Suprapubic skin (tissue), 4 donors: ENCODE data around the gene DCAF7. TPM values are rescaled to one million over a fixed set of nuclear protein-coding genes. Genes with fewer than 3 reads are reported as not detected.

ENCODE experiments used
- DNase-seq, 2 donors: peaks; one replicate each; pipeline ENCODE4 v3.0.0-alpha.2; 2019; ENCODE audit warnings: low spot score in 2 of 2
- H3K27ac ChIP-seq: fragments of 200-600 bp; sonication (generic); one replicate; pipeline ENCODE4 v1.5.1; 2019
- H3K27me3 ChIP-seq: fragments of 200-600 bp; sonication (generic); one replicate; pipeline ENCODE4 v1.5.1; 2019
- H3K36me3 ChIP-seq: fragments of 200-600 bp; sonication (generic); one replicate; pipeline ENCODE4 v1.5.1; 2019
- H3K4me1 ChIP-seq: fragments of 200-600 bp; sonication (generic); one replicate; pipeline ENCODE4 v1.5.1; 2019
- H3K4me3 ChIP-seq: fragments of 200-600 bp; sonication (generic); one replicate; pipeline ENCODE4 v1.5.1; 2019; ENCODE audit warnings: mild to moderate bottlenecking
- H3K9me3 ChIP-seq: fragments of 200-600 bp; sonication (generic); one replicate; pipeline ENCODE4 v1.5.1; 2019
- EP300 ChIP-seq: sonication (generic); formaldehyde crosslinking; IDR thresholded peaks from one replicate; pipeline ENCODE4 v1.6.1; 2017; ENCODE audit warnings: antibody characterized with exemption
- POLR2A ChIP-seq, 2 donors: fragments of 450-650 bp; IDR thresholded peaks; one replicate each; pipeline ENCODE4 v1.6.1; 2017; ENCODE audit warnings: antibody characterized with exemption in 2 of 2, mild to moderate bottlenecking in 2 of 2, moderate library complexity in 2 of 2
- POLR2AphosphoS5 ChIP-seq, 3 donors: sonication (generic); formaldehyde crosslinking; IDR thresholded peaks; one replicate each; pipeline ENCODE4 v1.6.1; 2017; ENCODE audit warnings: antibody characterized with exemption in 3 of 3
- WGBS: methylation state at CpG from one replicate; pipeline ENCODE4 v1.1.5; 2018; 5-methylcytosine and 5-hydroxymethylcytosine counted together
- total RNA-seq, 4 donors: library from RNA; depleted of rRNA; stranded (reverse); fragments of >200 nt; gene quantifications; one replicate each; pipeline ENCODE4 v1.1.0, GENCODE V29; 2016
- TF ChIP-seq, protein P1 (sequence below), 2 donors: fragments of 200-600 bp in 1 of 2; fragments of 450-650 bp in 1 of 2; sonication (generic) in 1 of 2; IDR thresholded peaks; one replicate each; pipeline ENCODE4 v1.5.1; 2016 to 2019; ENCODE audit warnings: antibody characterized with exemption in 2 of 2, mild to moderate bottlenecking in 1 of 2, moderate library complexity in 1 of 2

The DCAF7 gene
- total RNA-seq, 4 donors from 2014 or later: 22.4 to 30.9 (median 27.4) TPM

DNA sequence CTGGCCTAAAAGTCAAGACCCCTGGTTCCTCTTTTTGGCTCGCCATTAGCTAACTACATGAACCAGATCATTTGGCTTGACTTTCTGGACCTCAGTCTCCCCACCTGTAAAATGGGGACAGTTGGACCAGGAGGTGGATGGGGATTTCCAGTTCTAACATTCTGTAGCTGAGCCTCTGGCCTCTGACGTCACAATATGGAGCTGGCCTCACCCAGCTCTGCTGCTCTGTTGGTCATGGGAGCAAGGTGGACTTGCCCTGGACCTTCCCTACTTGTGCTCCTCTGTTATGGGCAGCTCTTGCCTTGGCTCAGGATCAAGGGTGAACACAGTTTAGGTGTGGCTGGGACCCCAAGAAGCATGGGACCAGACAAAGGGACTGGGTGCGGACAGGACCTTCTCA is 43.6 kb upstream of the DCAF7 start:
- Histone ChIP-seq H3K9me3 (no peaks in the 10 kb centered on the region), H3K4me3 (no peak overlapping the region), H3K27me3 (peaks cover 24% of the 10 kb centered on the region), H3K4me1 (no peaks in the 10 kb centered on the region), H3K27ac (no peak overlapping the region), H3K36me3 (no peaks in the 10 kb centered on the region)
- DNase-seq: no peak
- WGBS: 92% methylated on average over 2 of the region's 3 CpGs
- TF ChIP-seq POLR2AphosphoS5 (IDR thresholded peaks at IDR 0.05): no peak
- no peak for TF ChIP-seq EP300
- TF ChIP-seq POLR2A (IDR thresholded peaks at IDR 0.05): no peak
- TF ChIP-seq, protein P1, sequence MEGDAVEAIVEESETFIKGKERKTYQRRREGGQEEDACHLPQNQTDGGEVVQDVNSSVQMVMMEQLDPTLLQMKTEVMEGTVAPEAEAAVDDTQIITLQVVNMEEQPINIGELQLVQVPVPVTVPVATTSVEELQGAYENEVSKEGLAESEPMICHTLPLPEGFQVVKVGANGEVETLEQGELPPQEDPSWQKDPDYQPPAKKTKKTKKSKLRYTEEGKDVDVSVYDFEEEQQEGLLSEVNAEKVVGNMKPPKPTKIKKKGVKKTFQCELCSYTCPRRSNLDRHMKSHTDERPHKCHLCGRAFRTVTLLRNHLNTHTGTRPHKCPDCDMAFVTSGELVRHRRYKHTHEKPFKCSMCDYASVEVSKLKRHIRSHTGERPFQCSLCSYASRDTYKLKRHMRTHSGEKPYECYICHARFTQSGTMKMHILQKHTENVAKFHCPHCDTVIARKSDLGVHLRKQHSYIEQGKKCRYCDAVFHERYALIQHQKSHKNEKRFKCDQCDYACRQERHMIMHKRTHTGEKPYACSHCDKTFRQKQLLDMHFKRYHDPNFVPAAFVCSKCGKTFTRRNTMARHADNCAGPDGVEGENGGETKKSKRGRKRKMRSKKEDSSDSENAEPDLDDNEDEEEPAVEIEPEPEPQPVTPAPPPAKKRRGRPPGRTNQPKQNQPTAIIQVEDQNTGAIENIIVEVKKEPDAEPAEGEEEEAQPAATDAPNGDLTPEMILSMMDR (IDR thresholded peaks at IDR 0.05): no peak

DNA sequence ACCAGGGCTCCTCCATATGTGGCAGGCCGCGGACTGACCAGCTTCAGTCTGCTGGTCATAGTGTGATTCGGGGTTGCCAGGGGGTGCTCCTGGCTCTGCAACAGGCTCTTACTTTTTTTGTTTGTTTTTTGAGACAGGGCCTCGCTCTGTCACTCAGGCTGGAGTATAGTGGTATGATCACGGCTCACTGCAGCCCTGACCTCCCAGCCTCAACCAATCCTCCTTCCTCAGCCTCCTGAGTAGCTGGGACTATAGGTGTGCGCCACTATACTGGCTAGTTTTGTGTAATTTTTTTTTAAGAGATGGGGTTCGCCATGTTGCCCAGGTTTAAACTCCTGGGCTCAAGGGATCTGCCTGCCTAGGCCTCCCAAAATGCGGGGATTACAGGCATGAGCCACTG is 38.9 kb upstream of the DCAF7 start:
- peaks cover 14% of the 10 kb centered on the region for H3K27me3 ChIP-seq
- H3K4me1 ChIP-seq: no peaks in the 10 kb centered on the region
- no peak overlapping the region for H3K27ac ChIP-seq
- TF ChIP-seq, protein P1 (IDR thresholded peaks at IDR 0.05): no peak
- TF ChIP-seq POLR2A (IDR thresholded peaks at IDR 0.05) (no peak), POLR2AphosphoS5 (IDR thresholded peaks at IDR 0.05) (no peak), EP300 (no peak)
- no peaks in the 10 kb centered on the region for H3K36me3 ChIP-seq
- H3K9me3 ChIP-seq: no peaks in the 10 kb centered on the region
- WGBS: 90% methylated on average over 7 of the region's 8 CpGs
- DNase-seq: no peak
- H3K4me3 ChIP-seq: no peak overlapping the region

DNA sequence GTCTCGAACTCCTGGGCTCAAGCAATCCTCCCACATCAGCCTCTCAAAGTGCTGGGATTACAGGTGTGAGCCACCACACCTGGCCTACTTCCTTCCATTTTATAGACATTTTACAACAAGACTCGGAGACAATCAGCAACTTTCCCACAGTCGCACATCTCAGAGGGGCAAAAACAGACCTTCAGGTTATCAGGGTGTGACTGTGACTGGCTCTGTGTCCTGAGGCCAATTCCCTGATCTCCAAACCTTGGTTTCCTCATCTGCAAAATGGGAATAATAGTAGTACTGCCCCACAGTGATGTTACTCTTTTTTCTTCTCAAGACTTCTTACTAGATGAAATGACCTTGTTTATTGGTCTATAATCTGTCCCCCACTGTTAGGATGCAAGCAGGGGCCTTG is 37.9 kb upstream of the DCAF7 start:
- H3K36me3 ChIP-seq: no peaks in the 10 kb centered on the region
- TF ChIP-seq POLR2AphosphoS5 (IDR thresholded peaks at IDR 0.05) (no peak), POLR2A (IDR thresholded peaks at IDR 0.05) (no peak), EP300 (no peak)
- TF ChIP-seq, protein P1 (IDR thresholded peaks at IDR 0.05): no peak
- 89% methylated on average over 3 of the region's 3 CpGs for WGBS
- no peak overlapping the region for H3K4me3 ChIP-seq
- DNase-seq: no peak
- H3K27ac ChIP-seq: no peak overlapping the region
- H3K4me1 ChIP-seq: no peaks in the 10 kb centered on the region
- no peaks in the 10 kb centered on the region for H3K9me3 ChIP-seq
- peaks cover 10% of the 10 kb centered on the region for H3K27me3 ChIP-seq

DNA sequence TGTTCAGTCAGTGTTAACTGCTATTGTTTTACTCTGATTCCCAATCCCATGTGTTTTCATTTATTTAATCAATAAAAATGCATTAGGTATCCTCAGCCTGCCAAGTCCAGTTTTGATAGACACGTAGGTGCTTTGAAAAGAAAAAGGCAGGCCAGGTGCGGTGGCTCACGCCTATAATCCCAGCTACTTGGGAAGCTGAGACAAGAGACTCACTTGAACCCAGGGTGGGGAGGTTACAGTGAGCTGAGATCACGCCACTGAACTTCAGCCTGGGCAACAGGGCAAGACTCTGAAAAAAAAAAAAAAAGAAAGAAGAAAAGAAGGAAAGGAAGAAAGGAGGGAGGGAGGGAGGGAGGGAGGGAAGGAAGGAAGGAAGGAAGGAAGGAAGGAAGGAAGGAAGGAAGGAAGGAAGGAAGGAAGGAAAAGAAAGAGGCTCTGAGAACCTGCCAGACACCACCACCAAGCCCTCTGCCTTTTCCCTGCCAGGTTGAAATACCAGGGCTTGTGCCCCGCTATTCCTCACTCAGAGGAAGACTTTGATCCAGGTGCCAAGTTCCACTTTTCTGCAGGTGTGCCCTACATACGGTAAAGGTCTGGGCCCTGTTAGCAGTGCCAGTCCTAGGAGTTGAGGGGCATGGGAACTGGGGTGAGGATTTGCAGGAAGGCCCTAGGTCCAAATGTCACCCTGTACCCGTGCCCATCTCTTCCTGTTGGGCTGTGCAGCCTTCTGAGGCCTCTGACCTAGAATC is 37.2 kb upstream of the DCAF7 start:
- Histone ChIP-seq H3K9me3 (no peaks in the 10 kb centered on the region), H3K4me1 (no peaks in the 10 kb centered on the region), H3K4me3 (no peak overlapping the region), H3K27me3 (peaks cover 3% of the 10 kb centered on the region), H3K36me3 (no peaks in the 10 kb centered on the region), H3K27ac (no peak overlapping the region)
- no peak for DNase-seq
- TF ChIP-seq, protein P1 (IDR thresholded peaks at IDR 0.05): no peak
- WGBS: 72% methylated on average over 7 of the region's 7 CpGs

GRCh38 chr17:63514477-63514876 is 35.8 kb upstream of the DCAF7 start:
- Histone ChIP-seq H3K27me3 (peaks cover 2% of the 10 kb centered on the region), H3K36me3 (no peaks in the 10 kb centered on the region), H3K9me3 (no peaks in the 10 kb centered on the region), H3K4me1 (no peaks in the 10 kb centered on the region), H3K4me3 (no peak overlapping the region), H3K27ac (no peak overlapping the region)
- DNase-seq: no peak
- 85% methylated on average over 3 of the region's 3 CpGs for WGBS
- TF ChIP-seq POLR2AphosphoS5 (IDR thresholded peaks at IDR 0.05) (no peak), POLR2A (IDR thresholded peaks at IDR 0.05) (no peak), EP300 (no peak)
- TF ChIP-seq, protein P1 (IDR thresholded peaks at IDR 0.05): no peak
